Measurements from ENCODE around the gene GPR139. TPM values are rescaled to one million over a fixed set of nuclear protein-coding genes. Genes with fewer than 3 reads are reported as not detected.

GPR139 gene
- total and polyA plus RNA-seq, 10 of the 15 experiments (the other 5 are each of a cell fraction or from before 2014, with no cell fraction given) = not detected

DNA sequence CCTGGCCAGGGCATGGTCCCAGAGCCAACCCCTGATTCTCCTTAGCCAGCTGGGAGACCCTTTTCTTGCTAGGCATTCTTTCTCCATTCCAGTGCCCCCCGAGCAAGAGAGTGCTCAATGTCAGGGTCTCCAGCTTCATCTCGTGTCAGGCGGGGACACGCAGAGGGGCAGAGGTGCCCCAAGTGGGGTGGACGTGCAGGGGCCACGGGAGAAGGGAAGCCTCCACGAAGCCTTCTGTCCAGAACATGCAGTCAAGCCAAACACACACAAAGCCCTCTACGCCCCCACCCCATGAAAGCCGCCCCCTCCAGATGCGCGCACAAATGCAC is 852 bp downstream of the GPR139 start:
- Histone ChIP-seq H3K27ac (ENCODE audit: control insufficient read depth, insufficient read depth) (no peak overlapping the region), H3K9me3 (replicated peaks; ENCODE audit: control insufficient read depth, insufficient read depth, low read length) (no peaks in the 10 kb centered on the region), H4K20me1 (ENCODE audit: control insufficient read depth, insufficient read depth) (no peaks in the 10 kb centered on the region), H3K4me1 (ENCODE audit: control insufficient read depth, insufficient read depth, low read length) (no peaks in the 10 kb centered on the region), H3K4me3 (no peak overlapping the region), H3K4me2 (ENCODE audit: control insufficient read depth, insufficient read depth) (no peak overlapping the region), H3K9ac (ENCODE audit: control insufficient read depth, insufficient read depth, low read length) (no peak overlapping the region), H3K27me3 (replicated peaks in 1 of 2; ENCODE audit: control insufficient read depth in 2 of 2, insufficient read depth in 2 of 2, low read length in 1 of 2) (0 out of 4 replicates have a peak, but pooled peaks cover 0 to 1% of the 10 kb centered on the region in 2 experiments), H3K79me2 (ENCODE audit: control insufficient read depth, insufficient read depth, low read length) (no peaks in the 10 kb centered on the region), H3K36me3 (ENCODE audit: control insufficient read depth in 2 of 2, insufficient read depth in 2 of 2, low read length in 1 of 2) (no peaks in the 10 kb centered on the region), H2AFZ (ENCODE audit: control insufficient read depth, low read depth, low read length) (no peak overlapping the region)
- intact Hi-C loops (cut with micrococcal nuclease; ENCODE audit: unreplicated experiment) (no loop called here), in situ Hi-C loops (cut with MboI) (no loop called here)
- no peak for TF ChIP-seq FOXK2 (IDR thresholded peaks at IDR 0.05)
- no peak for TF ChIP-seq WRNIP1 (IDR thresholded peaks at IDR 0.05; ENCODE audit: borderline replicate concordance, low read depth, low read length)
- no peak for TF ChIP-seq EGR1 (IDR thresholded peaks at IDR 0.05; ENCODE audit: borderline replicate concordance in 1 of 2, low read depth in 2 of 2, low read length in 2 of 2)
- TF ChIP-seq RB1 (IDR thresholded peaks at IDR 0.05; ENCODE audit: borderline replicate concordance) = no peak
- TF ChIP-seq NR2F1 (conservative IDR thresholded peaks at IDR 0.05) = no peak
- no peak for TF ChIP-seq GATAD2B (conservative IDR thresholded peaks at IDR 0.05; ENCODE audit: low read depth)
- no peak for TF ChIP-seq MXI1 (IDR thresholded peaks at IDR 0.05; ENCODE audit: low read depth, low read length)
- no peak for TF ChIP-seq POLR2AphosphoS2 (IDR thresholded peaks at IDR 0.05; ENCODE audit: low read depth, low read length)
- TF ChIP-seq SMAD5 (IDR thresholded peaks at IDR 0.05; ENCODE audit: low read depth) = no peak
- no peak for TF ChIP-seq EED (IDR thresholded peaks at IDR 0.05; ENCODE audit: low read depth)
- no peak for TF ChIP-seq ZZZ3 (IDR thresholded peaks at IDR 0.05; ENCODE audit: control insufficient read depth, insufficient read length, low read depth)
- no peak for TF ChIP-seq ZNF217 (IDR thresholded peaks at IDR 0.05)
- no peak for TF ChIP-seq CBX5 (IDR thresholded peaks at IDR 0.05; ENCODE audit: low read depth)
- no peak for TF ChIP-seq TCF7 (IDR thresholded peaks at IDR 0.05; ENCODE audit: borderline replicate concordance)
- TF ChIP-seq POLR2AphosphoS5 (IDR thresholded peaks at IDR 0.05; ENCODE audit: low read length) = no peak
- TF ChIP-seq NR2C1 (IDR thresholded peaks at IDR 0.05) = no peak
- TF ChIP-seq, protein P1, sequence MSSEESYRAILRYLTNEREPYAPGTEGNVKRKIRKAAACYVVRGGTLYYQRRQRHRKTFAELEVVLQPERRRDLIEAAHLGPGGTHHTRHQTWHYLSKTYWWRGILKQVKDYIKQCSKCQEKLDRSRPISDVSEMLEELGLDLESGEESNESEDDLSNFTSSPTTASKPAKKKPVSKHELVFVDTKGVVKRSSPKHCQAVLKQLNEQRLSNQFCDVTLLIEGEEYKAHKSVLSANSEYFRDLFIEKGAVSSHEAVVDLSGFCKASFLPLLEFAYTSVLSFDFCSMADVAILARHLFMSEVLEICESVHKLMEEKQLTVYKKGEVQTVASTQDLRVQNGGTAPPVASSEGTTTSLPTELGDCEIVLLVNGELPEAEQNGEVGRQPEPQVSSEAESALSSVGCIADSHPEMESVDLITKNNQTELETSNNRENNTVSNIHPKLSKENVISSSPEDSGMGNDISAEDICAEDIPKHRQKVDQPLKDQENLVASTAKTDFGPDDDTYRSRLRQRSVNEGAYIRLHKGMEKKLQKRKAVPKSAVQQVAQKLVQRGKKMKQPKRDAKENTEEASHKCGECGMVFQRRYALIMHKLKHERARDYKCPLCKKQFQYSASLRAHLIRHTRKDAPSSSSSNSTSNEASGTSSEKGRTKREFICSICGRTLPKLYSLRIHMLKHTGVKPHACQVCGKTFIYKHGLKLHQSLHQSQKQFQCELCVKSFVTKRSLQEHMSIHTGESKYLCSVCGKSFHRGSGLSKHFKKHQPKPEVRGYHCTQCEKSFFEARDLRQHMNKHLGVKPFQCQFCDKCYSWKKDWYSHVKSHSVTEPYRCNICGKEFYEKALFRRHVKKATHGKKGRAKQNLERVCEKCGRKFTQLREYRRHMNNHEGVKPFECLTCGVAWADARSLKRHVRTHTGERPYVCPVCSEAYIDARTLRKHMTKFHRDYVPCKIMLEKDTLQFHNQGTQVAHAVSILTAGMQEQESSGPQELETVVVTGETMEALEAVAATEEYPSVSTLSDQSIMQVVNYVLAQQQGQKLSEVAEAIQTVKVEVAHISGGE (CRISPR knock-in tag; IDR thresholded peaks at IDR 0.05) = no peak
- no peak for TF ChIP-seq IKZF1 (conservative IDR thresholded peaks at IDR 0.05)
- no peak for TF ChIP-seq IRF4 (IDR thresholded peaks at IDR 0.05; ENCODE audit: low read depth, low read length)
- TF ChIP-seq CUX1 (IDR thresholded peaks at IDR 0.05; ENCODE audit: insufficient replicate concordance, low read depth, low read length) = no peak
- no TSS peak for BruUV-seq (replicated peaks)
- CTCF ChIA-PET = no interaction called here
- FAIRE-seq = no peak
- POLR2A ChIA-PET = no interaction called here
- DNase-seq (ENCODE audit: low read depth, low spot score) = no peak
- no peak for ATAC-seq
- SMC1A ChIA-PET (ENCODE audit: uncharacterized antibody, unreplicated experiment) = no interaction called here
- 6% methylated on average over 9 of the region's 11 CpGs for WGBS (ENCODE audit: insufficient coverage, insufficient replicate concordance, low lambda C conversion rate, missing lambda C conversion rate)
- RAD21 ChIA-PET (ENCODE audit: unreplicated experiment) = no interaction called here

All from GM12878 (cell line).